GM23338 (cell line): ENCODE results near the gene NTRK3.

Source experiments
- CTCF ChIP-seq, 2 experiments: fragments of 200-600 bp in 1 of 2; sonication (generic) in 1 of 2; conservative IDR thresholded peaks; 2 replicates each; pipeline versions ENCODE4 v1.5.1 to v1.6.1; 2016 to 2017; ENCODE audit warnings: antibody characterized with exemption in 2 of 2, low read depth in 2 of 2, mild to moderate bottlenecking in 2 of 2, moderate library complexity in 1 of 2
- ETS1 ChIP-seq: IDR thresholded peaks from 2 replicates; pipeline ENCODE4 v1.6.1; 2016; ENCODE audit warnings: antibody characterized with exemption
- EZH2 ChIP-seq: fragments of 200-600 bp; sonication (generic); IDR thresholded peaks from one replicate; pipeline ENCODE4 v1.8.0; 2017; ENCODE audit warnings: antibody characterized with exemption, mild to moderate bottlenecking, low read depth; ENCODE audit not compliant: unreplicated experiment
- EZH2phosphoT487 ChIP-seq: fragments of 200-600 bp; sonication (generic); IDR thresholded peaks from one replicate; pipeline ENCODE4 v1.8.1; 2018; ENCODE audit warnings: antibody characterized with exemption; ENCODE audit not compliant: unreplicated experiment
- JUNB ChIP-seq: IDR thresholded peaks from one replicate; pipeline ENCODE4 v1.6.1; 2016; ENCODE audit warnings: antibody characterized with exemption; ENCODE audit not compliant: unreplicated experiment
- NANOG ChIP-seq: IDR thresholded peaks from 2 replicates; pipeline ENCODE4 v1.6.1; 2016; ENCODE audit warnings: antibody characterized with exemption, borderline replicate concordance
- POLR2AphosphoS5 ChIP-seq: IDR thresholded peaks from 2 replicates; pipeline ENCODE4 v1.6.1; 2016; ENCODE audit warnings: antibody characterized with exemption, low read depth
- REST ChIP-seq: IDR thresholded peaks from one replicate; pipeline ENCODE4 v1.6.1; 2018; ENCODE audit warnings: antibody characterized with exemption; ENCODE audit not compliant: unreplicated experiment
- STAT1 ChIP-seq: IDR thresholded peaks from one replicate; pipeline ENCODE4 v1.6.1; 2016; ENCODE audit warnings: antibody characterized with exemption; ENCODE audit not compliant: unreplicated experiment
- ZNF331 ChIP-seq: fragments of 250-450 bp; sonication (Bioruptor Pico); IDR thresholded peaks from 2 replicates; pipeline ENCODE4 v1.5.0; 2020; ENCODE audit warnings: low read depth, mild to moderate bottlenecking, moderate library complexity

DNA sequence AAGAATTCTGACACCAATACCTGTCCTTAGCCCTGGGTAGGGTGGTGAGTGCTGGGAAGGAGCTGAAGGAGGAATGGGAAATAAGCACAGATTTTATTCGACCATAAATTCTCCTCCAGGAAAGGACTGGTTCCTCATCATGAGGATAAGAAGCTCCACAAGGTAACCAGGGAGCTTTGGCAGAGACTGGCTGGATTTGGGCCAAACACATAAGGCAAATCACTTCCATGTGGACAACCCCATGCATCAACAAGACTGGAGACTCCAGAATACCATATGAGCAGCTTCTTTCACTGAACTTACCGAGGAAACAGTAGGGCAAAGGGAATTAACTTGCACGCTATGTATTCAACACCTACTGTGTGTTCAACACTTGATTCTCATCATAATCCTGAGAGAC lies 312.5 kb downstream of the NTRK3 start:
- no peak for TF ChIP-seq ZNF331 (CRISPR knock-in tag)
- no peak for TF ChIP-seq CTCF (conservative IDR thresholded peaks at IDR 0.05; ENCODE audit: low read depth in 2 of 2)
- TF ChIP-seq REST, result no peak
- no peak for TF ChIP-seq POLR2AphosphoS5
- TF ChIP-seq EZH2phosphoT487, result no peak
- TF ChIP-seq EZH2, result no peak
- no peak for TF ChIP-seq NANOG
- TF ChIP-seq STAT1, result no peak
- TF ChIP-seq JUNB, result no peak
- TF ChIP-seq ETS1, result no peak
